HepG2 (cell line): Measurements from ENCODE around the gene TEX51. TPM values are rescaled to one million over a fixed set of nuclear protein-coding genes. Genes with fewer than 3 reads are reported as not detected.

Experiments
- ATAC-seq: fragments of 200-7000 bp; cut with Tn5 transposase; 3 replicates; pipeline ENCODE4 v1.9.1; 2020; ENCODE audit warnings: mild to moderate bottlenecking, moderate library complexity
- BruUV-seq: library from RNA; stranded (reverse); fragments of 400-500 nt; replicated peaks from 2 replicates; lab custom pipeline; 2021; lab: Mats Ljungman, UMichigan
- CTCF ChIA-PET: fragments of 300-600 bp; formaldehyde crosslinking; extraction: SDS; loops from one replicate; lab custom pipeline; 2021; ENCODE audit warnings: low total read pairs, inconsistent platforms, low intra/inter-chr PET ratio; lab: Yijun Ruan, JAX
- POLR2A ChIA-PET: fragments of 350-600 bp; sonication (Branson Sonifier 250); formaldehyde crosslinking; loops from one replicate; lab custom pipeline; 2020; ENCODE audit warnings: antibody characterized with exemption, inconsistent platforms; lab: Yijun Ruan, JAX
- DNase-seq: peaks from one replicate; pipeline ENCODE4 v3.0.0-alpha.2; 2015; ENCODE audit warnings: low spot score
- FAIRE-seq: peaks from 3 replicates; lab custom pipeline; 2011; peaks lifted over from hg19 to GRCh38; lab: Jason Lieb, UNC
- H2AFZ ChIP-seq: one replicate; pipeline ENCODE4 v1.6.1; 2011; ENCODE audit warnings: low read length, inconsistent platforms
- H3K27ac ChIP-seq: fragments of 300-600 bp; 3 replicates; pipeline ENCODE4 v1.8.0; 2011; ENCODE audit warnings: mixed run types, mild to moderate bottlenecking, mixed read lengths, low read length, inconsistent platforms; ENCODE audit not compliant: insufficient read depth; ENCODE audit errors: extremely low read length
- H3K27me3 ChIP-seq, 2 experiments: fragments of 200-600 bp in 1 of 2; 2 replicates in 1 of 2; 3 replicates in 1 of 2; pipeline versions ENCODE4 v1.6.0 to v1.8.0; 2011; ENCODE audit warnings: low read length in 2 of 2, mild to moderate bottlenecking in 2 of 2, moderate library complexity in 2 of 2, inconsistent platforms in 1 of 2; ENCODE audit not compliant: insufficient read depth in 2 of 2, control insufficient read depth in 1 of 2
- H3K36me3 ChIP-seq, 2 experiments: fragments of 200-600 bp in 1 of 2; replicated peaks in 1 of 2; 2 replicates in 1 of 2; 3 replicates in 1 of 2; pipeline versions ENCODE4 v1.5.1 to v1.8.0; 2011; ENCODE audit warnings: low read length in 2 of 2, inconsistent platforms in 1 of 2; ENCODE audit not compliant: insufficient read depth in 2 of 2, control insufficient read depth in 1 of 2
- H3K4me1 ChIP-seq: 2 replicates; pipeline ENCODE4 v1.5.1; 2012; ENCODE audit warnings: low read length, inconsistent platforms; ENCODE audit not compliant: insufficient read depth
- H3K4me2 ChIP-seq: 2 replicates; pipeline ENCODE4 v1.6.0; 2011; ENCODE audit warnings: low read depth, low read length, inconsistent platforms
- H3K4me3 ChIP-seq, 3 experiments: fragments of 200-600 bp in 1 of 3; sonication (generic), shearing (Covaris generic) in 1 of 3; replicated peaks in 1 of 3; 2 replicates each; pipeline ENCODE4 v1.5.1; 2011 to 2016; ENCODE audit warnings: low read length in 3 of 3, inconsistent platforms in 2 of 3, low read depth in 2 of 3, mild to moderate bottlenecking in 2 of 3, control low read depth in 1 of 3, mixed read lengths in 1 of 3; ENCODE audit not compliant: insufficient read depth in 1 of 3
- H3K79me2 ChIP-seq: one replicate; pipeline ENCODE4 v1.6.1; 2011; ENCODE audit warnings: low read length, inconsistent platforms; ENCODE audit not compliant: insufficient read depth
- H3K9ac ChIP-seq: 2 replicates; pipeline ENCODE4 v1.6.0; 2011; ENCODE audit warnings: mild to moderate bottlenecking, low read depth, low read length, inconsistent platforms; ENCODE audit not compliant: insufficient read depth
- H3K9me3 ChIP-seq: 2 replicates; pipeline ENCODE4 v1.5.1; 2012; ENCODE audit warnings: mild to moderate bottlenecking, low read length
- H4K20me1 ChIP-seq: 2 replicates; pipeline ENCODE4 v1.6.0; 2011; ENCODE audit warnings: inconsistent platforms, mild to moderate bottlenecking, low read length, moderate library complexity; ENCODE audit not compliant: insufficient read depth
- ARNT ChIP-seq: fragments of 450-650 bp; IDR thresholded peaks from 2 replicates; pipeline ENCODE4 v1.6.1; 2017
- CREB1 ChIP-seq, 2 experiments: fragments of 450-650 bp in 1 of 2; IDR thresholded peaks; 2 replicates each; pipeline ENCODE4 v1.6.1; 2016 to 2017; ENCODE audit warnings: control low read depth in 1 of 2, mild to moderate bottlenecking in 1 of 2, missing compliant biosample characterization in 1 of 2, missing genetic modification characterization in 1 of 2
- HNRNPK ChIP-seq: fragments of 200-400 bp; formaldehyde crosslinking; IDR thresholded peaks from 2 replicates; pipeline ENCODE4 v1.6.1; 2018; ENCODE audit warnings: low read length, low read depth, moderate library complexity, mild to moderate bottlenecking; ENCODE audit not compliant: poor library complexity, severe bottlenecking
- POLR2A ChIP-seq, 2 experiments: IDR thresholded peaks; 2 replicates each; pipeline ENCODE4 v1.6.1; 2011; ENCODE audit warnings: low read depth in 2 of 2, low read length in 2 of 2, mild to moderate bottlenecking in 1 of 2, moderate library complexity in 1 of 2; ENCODE audit not compliant: insufficient read depth in 1 of 2
- REXO4 ChIP-seq: sonication (generic); formaldehyde crosslinking; IDR thresholded peaks from 2 replicates; pipeline ENCODE4 v1.8.0; 2022; ENCODE audit warnings: missing genetic modification reagents, mild to moderate bottlenecking, borderline replicate concordance
- TCF12 ChIP-seq, 2 experiments: fragments of 450-650 bp in 1 of 2; sonication (generic) in 1 of 2; formaldehyde crosslinking in 1 of 2; IDR thresholded peaks; 2 replicates each; pipeline versions ENCODE4 v1.6.1 to v1.8.0; 2017 to 2022; ENCODE audit warnings: antibody characterized with exemption in 1 of 2, mild to moderate bottlenecking in 1 of 2, missing genetic modification reagents in 1 of 2, moderate library complexity in 1 of 2
- XRCC5 ChIP-seq: fragments of 200-400 bp; formaldehyde crosslinking; optimal IDR thresholded peaks from 2 replicates; pipeline ENCODE3; 2017; ENCODE audit warnings: mild to moderate bottlenecking, low read length
- ZFY ChIP-seq: sonication (generic); formaldehyde crosslinking; IDR thresholded peaks from 2 replicates; pipeline ENCODE4 v1.4.0; 2020; ENCODE audit warnings: missing genetic modification reagents
- ZKSCAN1 ChIP-seq: fragments of 150-350 bp; IDR thresholded peaks from 2 replicates; pipeline ENCODE4 v1.6.1; 2014; ENCODE audit warnings: low read length
- ZNF225 ChIP-seq: sonication (generic); formaldehyde crosslinking; IDR thresholded peaks from 2 replicates; pipeline ENCODE4 v1.4.0; 2020; ENCODE audit warnings: mild to moderate bottlenecking, missing genetic modification reagents
- ZZZ3 ChIP-seq: sonication (generic); formaldehyde crosslinking; IDR thresholded peaks from 2 replicates; pipeline ENCODE4 v1.4.0; 2020; ENCODE audit warnings: missing genetic modification reagents, mild to moderate bottlenecking, borderline replicate concordance
- WGBS: methylation state at CpG from one replicate; pipeline ENCODE4 v1.1.6; 2017; ENCODE audit warnings: low lambda C conversion rate; 5-methylcytosine and 5-hydroxymethylcytosine counted together
- in situ Hi-C: cut with HindIII; loops from 2 replicates; pipeline ENCODE4 v1.10.0; 2017; ENCODE audit warnings: low pct_unique_long_range_greater_than_20kb; ENCODE audit not compliant: extremely low pct_ligation_motif_present
- intact Hi-C: fragments of 100-400 bp; cut with micrococcal nuclease; formaldehyde crosslinking; loops from one replicate; pipeline ENCODE4 v1.10.0; 2022; ENCODE audit not compliant: unreplicated experiment
- polyA plus RNA-seq, 8 experiments: library from polyadenylated mRNA; depleted of rRNA in 3 of 8; stranded (reverse) in 7 of 8; unstranded in 1 of 8; fragments of >200 nt; fragmentation: Illumina TruSeq in 4 of 8; extraction: Trizol in 4 of 8; gene quantifications; 2 replicates each; pipeline versions ENCODE4 v1.2.1 to v1.2.3, GENCODE V29; 2011 to 2016; ENCODE audit warnings: low read depth in 4 of 8, missing spikeins in 1 of 8, mixed read lengths in 1 of 8; ENCODE audit not compliant: insufficient read depth in 1 of 8
- total RNA-seq, 5 experiments: library from RNA; depleted of rRNA; stranded (reverse); fragments of >200 nt; fragmentation: Illumina TruSeq; extraction: Trizol; gene quantifications; 2 replicates each; pipeline ENCODE4 v1.2.3, GENCODE V29; 2016; ENCODE audit warnings: low read depth in 1 of 5
- TF ChIP-seq, protein P1 (sequence below): sonication (generic); formaldehyde crosslinking; IDR thresholded peaks from 2 replicates; pipeline ENCODE4 v1.8.0; 2022; ENCODE audit warnings: missing genetic modification reagents, mild to moderate bottlenecking, borderline replicate concordance
- TF ChIP-seq, protein P2 (sequence below): sonication (generic); formaldehyde crosslinking; IDR thresholded peaks from 2 replicates; pipeline ENCODE4 v1.5.0; 2020; ENCODE audit warnings: mild to moderate bottlenecking, missing genetic modification reagents, moderate library complexity
- TF ChIP-seq, protein P3 (sequence below): sonication (generic); formaldehyde crosslinking; IDR thresholded peaks from 2 replicates; pipeline ENCODE4 v1.4.0; 2020; ENCODE audit warnings: mild to moderate bottlenecking, missing genetic modification reagents

TEX51 gene
- total and polyA plus RNA-seq, 2 of the 13 experiments (the other 11 are each of a cell fraction or from before 2014, with no cell fraction given) = not detected

DNA sequence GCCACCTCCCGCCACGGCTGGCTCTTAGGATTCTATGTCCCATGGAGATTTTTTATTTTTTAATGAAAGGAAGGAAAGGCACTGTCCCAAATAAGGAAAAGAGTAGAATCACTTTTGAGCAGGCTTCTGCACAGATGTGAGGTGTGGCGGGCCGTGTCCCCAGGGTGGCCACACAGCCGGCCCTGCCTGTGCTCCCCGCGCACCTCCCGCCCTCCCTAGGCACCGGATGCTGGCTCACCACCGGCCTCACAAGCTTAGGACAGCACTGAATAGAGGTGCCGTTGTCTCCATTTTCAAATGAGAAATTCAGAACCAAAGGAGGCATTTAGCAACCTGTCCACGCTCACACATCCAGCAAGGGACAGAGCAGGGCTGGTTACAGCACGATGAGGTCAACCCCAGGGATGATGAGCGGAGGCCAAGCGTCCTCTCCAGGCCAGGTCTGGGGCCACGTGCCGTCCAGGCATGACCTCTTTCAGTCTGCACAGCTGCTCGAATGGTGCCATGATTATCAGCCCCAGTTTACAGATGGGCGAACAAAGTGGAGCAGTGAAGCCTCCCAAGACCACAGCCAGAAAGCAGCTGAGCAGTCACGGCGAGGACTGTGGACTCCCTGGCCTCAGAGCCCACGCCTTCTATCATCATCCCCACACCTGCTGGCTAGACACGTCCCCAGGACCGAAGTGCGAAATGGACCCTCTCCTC, 20.7 kb upstream of the TEX51 start:
- intact Hi-C loops (no loop called here), in situ Hi-C loops (no loop called here)
- 45% methylated on average over 23 of the region's 25 CpGs for WGBS
- Histone ChIP-seq H3K79me2 (no peaks in the 10 kb centered on the region), H3K27ac (no peak overlapping the region), H3K4me1 (no peaks in the 10 kb centered on the region), H3K9me3 (peaks cover 7% of the 10 kb centered on the region), H3K36me3 (no peaks in the 10 kb centered on the region), H3K27me3 (peaks cover 1 to 16% of the 10 kb centered on the region in 2 experiments; a peak in 2 of 5 replicates)
- no TSS peak for BruUV-seq
- POLR2A ChIA-PET = no interaction called here
- TF ChIP-seq HNRNPK (no peak), ARNT (no peak), CREB1 (IDR thresholded peaks at IDR 0.05) (no peak), CREB1 (CRISPR knock-in tag; IDR thresholded peaks at IDR 0.05) (no peak), XRCC5 (no peak), ZFY (no peak), ZNF225 (CRISPR knock-in tag) (no peak), POLR2A (IDR thresholded peaks at IDR 0.05; ENCODE audit: insufficient read depth in 1 of 2, low read depth in 2 of 2, low read length in 2 of 2) (no peak), TCF12 (IDR thresholded peaks at IDR 0.05) (no peak), TCF12 (CRISPR knock-in tag; IDR thresholded peaks at IDR 0.05) (no peak), REXO4 (no peak), ZKSCAN1 (no peak), ZZZ3 (no peak)
- TF ChIP-seq, protein P1, sequence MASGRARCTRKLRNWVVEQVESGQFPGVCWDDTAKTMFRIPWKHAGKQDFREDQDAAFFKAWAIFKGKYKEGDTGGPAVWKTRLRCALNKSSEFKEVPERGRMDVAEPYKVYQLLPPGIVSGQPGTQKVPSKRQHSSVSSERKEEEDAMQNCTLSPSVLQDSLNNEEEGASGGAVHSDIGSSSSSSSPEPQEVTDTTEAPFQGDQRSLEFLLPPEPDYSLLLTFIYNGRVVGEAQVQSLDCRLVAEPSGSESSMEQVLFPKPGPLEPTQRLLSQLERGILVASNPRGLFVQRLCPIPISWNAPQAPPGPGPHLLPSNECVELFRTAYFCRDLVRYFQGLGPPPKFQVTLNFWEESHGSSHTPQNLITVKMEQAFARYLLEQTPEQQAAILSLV (CRISPR knock-in tag) = no peak
- TF ChIP-seq, protein P2, sequence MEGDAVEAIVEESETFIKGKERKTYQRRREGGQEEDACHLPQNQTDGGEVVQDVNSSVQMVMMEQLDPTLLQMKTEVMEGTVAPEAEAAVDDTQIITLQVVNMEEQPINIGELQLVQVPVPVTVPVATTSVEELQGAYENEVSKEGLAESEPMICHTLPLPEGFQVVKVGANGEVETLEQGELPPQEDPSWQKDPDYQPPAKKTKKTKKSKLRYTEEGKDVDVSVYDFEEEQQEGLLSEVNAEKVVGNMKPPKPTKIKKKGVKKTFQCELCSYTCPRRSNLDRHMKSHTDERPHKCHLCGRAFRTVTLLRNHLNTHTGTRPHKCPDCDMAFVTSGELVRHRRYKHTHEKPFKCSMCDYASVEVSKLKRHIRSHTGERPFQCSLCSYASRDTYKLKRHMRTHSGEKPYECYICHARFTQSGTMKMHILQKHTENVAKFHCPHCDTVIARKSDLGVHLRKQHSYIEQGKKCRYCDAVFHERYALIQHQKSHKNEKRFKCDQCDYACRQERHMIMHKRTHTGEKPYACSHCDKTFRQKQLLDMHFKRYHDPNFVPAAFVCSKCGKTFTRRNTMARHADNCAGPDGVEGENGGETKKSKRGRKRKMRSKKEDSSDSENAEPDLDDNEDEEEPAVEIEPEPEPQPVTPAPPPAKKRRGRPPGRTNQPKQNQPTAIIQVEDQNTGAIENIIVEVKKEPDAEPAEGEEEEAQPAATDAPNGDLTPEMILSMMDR (CRISPR knock-in tag) = no peak
- TF ChIP-seq, protein P3, sequence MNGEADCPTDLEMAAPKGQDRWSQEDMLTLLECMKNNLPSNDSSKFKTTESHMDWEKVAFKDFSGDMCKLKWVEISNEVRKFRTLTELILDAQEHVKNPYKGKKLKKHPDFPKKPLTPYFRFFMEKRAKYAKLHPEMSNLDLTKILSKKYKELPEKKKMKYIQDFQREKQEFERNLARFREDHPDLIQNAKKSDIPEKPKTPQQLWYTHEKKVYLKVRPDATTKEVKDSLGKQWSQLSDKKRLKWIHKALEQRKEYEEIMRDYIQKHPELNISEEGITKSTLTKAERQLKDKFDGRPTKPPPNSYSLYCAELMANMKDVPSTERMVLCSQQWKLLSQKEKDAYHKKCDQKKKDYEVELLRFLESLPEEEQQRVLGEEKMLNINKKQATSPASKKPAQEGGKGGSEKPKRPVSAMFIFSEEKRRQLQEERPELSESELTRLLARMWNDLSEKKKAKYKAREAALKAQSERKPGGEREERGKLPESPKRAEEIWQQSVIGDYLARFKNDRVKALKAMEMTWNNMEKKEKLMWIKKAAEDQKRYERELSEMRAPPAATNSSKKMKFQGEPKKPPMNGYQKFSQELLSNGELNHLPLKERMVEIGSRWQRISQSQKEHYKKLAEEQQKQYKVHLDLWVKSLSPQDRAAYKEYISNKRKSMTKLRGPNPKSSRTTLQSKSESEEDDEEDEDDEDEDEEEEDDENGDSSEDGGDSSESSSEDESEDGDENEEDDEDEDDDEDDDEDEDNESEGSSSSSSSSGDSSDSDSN = no peak
- TF ChIP-seq, all 625 proteins: peak for 0
- DNase-seq (no peak), ATAC-seq (peak; percentile 26; the same call in 2 of the 3 replicates), FAIRE-seq (no peak)
- Histone ChIP-seq H3K4me2 (no peak overlapping the region), H4K20me1 (no peaks in the 10 kb centered on the region), H3K4me3 (no peak overlapping the region), H3K9ac (no peak overlapping the region), H2AFZ (no peak overlapping the region)
- CTCF ChIA-PET = no interaction called here
